ENCODE results near the gene MORC1. TPM values are rescaled to one million over a fixed set of nuclear protein-coding genes. Genes with fewer than 3 reads are reported as not detected.
A peak's percentile ranks its signal among the peaks of the same experiment; 100 is the strongest.

The MORC1 gene
- polyA plus RNA-seq, 2 of the 4 experiments (the other 2 are of a cell fraction), result not detected

- ChIA-PET POLR2A (no interaction called here), CTCF (interaction anchor here (1.3 to 1.4 kb wide), 3 partner anchors 9 to 48 kb away, joined by 3 to 6 read pairs (median 6); no protein-coding TSS in a partner anchor)
- FAIRE-seq (no peak), ATAC-seq (no peak), DNase-seq (ENCODE audit: low read depth in 1 of 2, low spot score in 1 of 2) (peak in 1 of 2 experiments; percentile 4)
- Histone ChIP-seq H3K4me2 (no peak overlapping the region), H3K27ac (no peak overlapping the region), H3K9me3 (no peaks in the 10 kb centered on the region), H3K4me3 (no peak overlapping the region), H3K4me1 (no peaks in the 10 kb centered on the region)
- 33% methylated on average over 4 of the region's 4 CpGs for WGBS (ENCODE audit: missing lambda C conversion rate)
- no peak for TF ChIP-seq HOXB13 (CRISPR knock-in tag; IDR thresholded peaks at IDR 0.05; ENCODE audit: low read depth)
- no peak for TF ChIP-seq FOSL2 (IDR thresholded peaks at IDR 0.05)
- no peak for TF ChIP-seq FOSL2 (CRISPR knock-in tag; IDR thresholded peaks at IDR 0.05)
- no peak for TF ChIP-seq POLR2AphosphoS2 (conservative IDR thresholded peaks at IDR 0.05; ENCODE audit: low read length)
- no peak for TF ChIP-seq BHLHE40 (IDR thresholded peaks at IDR 0.05; ENCODE audit: low read depth, low read length)
- no peak for TF ChIP-seq RARB (CRISPR knock-in tag; IDR thresholded peaks at IDR 0.05)
- TF ChIP-seq RFX5 (IDR thresholded peaks at IDR 0.05), result no peak
- no peak for TF ChIP-seq ZFP36 (IDR thresholded peaks at IDR 0.05; ENCODE audit: borderline replicate concordance, partially characterized antibody)
- no peak for TF ChIP-seq MAZ (IDR thresholded peaks at IDR 0.05; ENCODE audit: borderline replicate concordance, low read depth, low read length)
- no peak for TF ChIP-seq HEYL (CRISPR knock-in tag; IDR thresholded peaks at IDR 0.05)
- no peak for TF ChIP-seq REST (IDR thresholded peaks at IDR 0.05)
- TF ChIP-seq USF2 (IDR thresholded peaks at IDR 0.05), result no peak
- no peak for TF ChIP-seq HDAC2 (IDR thresholded peaks at IDR 0.05)
- TF ChIP-seq ESRRA (IDR thresholded peaks at IDR 0.05; ENCODE audit: borderline replicate concordance, low read length), result no peak
- TF ChIP-seq EP300 (IDR thresholded peaks at IDR 0.05), result no peak
- no peak for TF ChIP-seq FOSB (CRISPR knock-in tag; IDR thresholded peaks at IDR 0.05)
- no peak for TF ChIP-seq CHD4 (IDR thresholded peaks at IDR 0.05; ENCODE audit: borderline replicate concordance)
Observed at GRCh38 chr3:109071350-109072142, 46.4 kb downstream of the MORC1 start.

- H3K27ac ChIP-seq, result no peak overlapping the region
- FAIRE-seq (no peak), ATAC-seq (no peak), DNase-seq (ENCODE audit: low read depth in 1 of 2, low spot score in 1 of 2) (no peak)
- ChIA-PET CTCF (interaction anchor here (1.2 kb wide), 1 partner anchor 38 kb away, joined by 3 read pairs; no protein-coding TSS in a partner anchor), POLR2A (no interaction called here)
- H3K4me2 ChIP-seq, result no peak overlapping the region
- 59% methylated on average over 7 of the region's 7 CpGs for WGBS (ENCODE audit: missing lambda C conversion rate)
- H3K9me3 ChIP-seq, result no peaks in the 10 kb centered on the region
- no peak for TF ChIP-seq PBX3 (IDR thresholded peaks at IDR 0.05)
- peak; percentile 10 for TF ChIP-seq MAFK (IDR thresholded peaks at IDR 0.05; ENCODE audit: partially characterized antibody)
- no peak for TF ChIP-seq ZFP36 (IDR thresholded peaks at IDR 0.05; ENCODE audit: borderline replicate concordance, partially characterized antibody)
- TF ChIP-seq NPAS2 (CRISPR knock-in tag; IDR thresholded peaks at IDR 0.05; ENCODE audit: borderline replicate concordance), result no peak
- TF ChIP-seq HES2 (IDR thresholded peaks at IDR 0.05), result no peak
- no peaks in the 10 kb centered on the region for H3K4me1 ChIP-seq
- H3K4me3 ChIP-seq, result no peak overlapping the region
Observed at GRCh38 chr3:109070211-109070610, 47.7 kb downstream of the MORC1 start.

Measured in A549 (cell line).